KOPT-K1 (cell line): Measurements from ENCODE around the gene IQCH.

Experiments
- H3K27ac ChIP-seq: fragments of 200-600 bp; sonication (generic); 2 replicates; pipeline ENCODE4 v1.5.1; 2016; ENCODE audit warnings: antibody characterized with exemption, mild to moderate bottlenecking, low read depth, low read length; ENCODE audit not compliant: poor library complexity, severe bottlenecking
- H3K36me3 ChIP-seq: fragments of 200-600 bp; sonication (generic); 2 replicates; pipeline ENCODE4 v1.5.1; 2017; ENCODE audit warnings: antibody characterized with exemption, mild to moderate bottlenecking, low read length, moderate library complexity; ENCODE audit not compliant: insufficient read depth
- H3K9me3 ChIP-seq: fragments of 200-600 bp; sonication (generic); 2 replicates; pipeline ENCODE4 v1.5.1; 2017; ENCODE audit warnings: antibody characterized with exemption, low read length, mild to moderate bottlenecking; ENCODE audit not compliant: insufficient read depth, poor library complexity, severe bottlenecking

Gene IQCH

DNA sequence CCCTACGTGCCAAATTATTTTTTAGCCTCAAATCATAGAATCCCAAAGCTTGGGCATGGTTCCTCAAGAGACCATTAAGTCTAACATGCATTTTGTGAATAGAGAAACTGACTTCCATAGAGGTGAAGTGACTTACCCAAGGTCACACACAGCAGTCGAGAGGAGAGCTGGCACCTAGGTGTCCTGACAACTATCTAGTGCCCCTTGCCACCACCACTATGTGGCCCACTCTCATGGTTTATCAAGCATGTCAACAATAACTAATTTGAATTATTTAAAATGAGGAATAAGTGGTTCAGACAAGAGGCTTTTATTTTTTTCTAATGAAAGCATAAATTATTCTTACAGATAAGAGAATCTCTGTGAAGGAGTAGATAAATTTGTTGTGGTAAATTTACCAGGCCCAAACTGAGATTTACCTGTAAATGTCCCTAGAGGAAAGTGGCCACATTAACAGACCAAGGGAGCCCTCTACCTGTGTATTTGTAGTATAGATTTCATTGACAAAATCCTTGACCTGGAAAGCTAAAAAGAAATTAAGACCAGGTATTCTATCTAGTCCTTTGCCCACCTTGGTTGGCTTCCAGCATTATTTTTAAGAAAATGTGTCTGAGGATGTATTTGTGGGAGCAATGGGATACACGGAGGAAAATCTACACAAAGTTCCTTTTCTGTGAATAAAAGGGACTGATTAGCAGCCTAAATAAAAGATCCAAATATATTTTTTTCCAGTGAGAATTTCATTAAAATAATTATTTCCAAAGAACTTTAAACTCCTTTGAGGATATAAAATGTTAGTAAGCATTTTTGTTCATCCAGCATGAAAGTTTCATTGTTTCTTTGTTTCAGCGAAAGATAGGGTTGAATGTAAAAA lies 49.1 kb downstream of the IQCH start:
- Histone ChIP-seq H3K9me3 (no peaks in the 10 kb centered on the region), H3K27ac (no peak overlapping the region), H3K36me3 (no peaks in the 10 kb centered on the region)

DNA sequence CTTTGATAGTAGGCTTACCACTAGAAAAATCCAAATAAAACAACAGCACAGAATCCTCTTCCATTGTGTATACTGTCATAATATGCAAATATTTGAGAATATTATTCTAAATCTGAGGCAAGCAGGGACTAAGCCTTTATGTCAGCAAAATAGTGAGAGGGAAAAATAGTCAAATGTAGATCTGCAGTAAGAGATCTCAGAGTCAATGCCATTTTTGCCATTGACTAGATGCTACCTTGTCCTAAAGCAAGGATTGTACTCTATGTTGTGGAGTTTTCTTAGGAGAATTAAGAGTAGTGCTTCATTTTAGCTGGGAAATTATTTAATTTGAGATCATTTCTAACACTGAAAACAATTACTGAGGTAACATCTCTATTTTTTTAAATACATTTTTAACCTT lies 50.2 kb downstream of the IQCH start:
- no peaks in the 10 kb centered on the region for H3K36me3 ChIP-seq
- no peak overlapping the region for H3K27ac ChIP-seq

DNA sequence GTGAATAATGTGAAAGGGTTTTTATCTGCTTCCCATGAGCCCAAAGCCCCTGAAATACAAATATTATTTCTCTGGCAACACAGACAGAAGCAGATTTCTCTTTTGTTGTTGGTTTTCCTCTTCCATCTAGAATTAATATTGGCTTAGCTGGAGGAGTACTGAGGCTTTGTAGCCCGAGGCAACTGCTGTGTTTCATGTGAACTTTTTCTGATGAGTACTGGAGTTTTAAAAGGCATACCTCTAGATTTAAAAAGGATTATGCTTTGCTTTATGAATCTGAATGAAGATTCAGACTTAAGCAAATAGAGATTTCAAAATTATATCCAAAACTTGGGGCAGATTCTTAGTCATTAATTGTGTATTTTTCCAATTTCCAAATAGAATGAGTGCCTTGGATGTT lies 50.9 kb downstream of the IQCH start:
- Histone ChIP-seq H3K9me3 (no peaks in the 10 kb centered on the region), H3K27ac (no peak overlapping the region), H3K36me3 (no peaks in the 10 kb centered on the region)

More for the DNA sequence above, 50.2 kb downstream of the IQCH start:
- no peaks in the 10 kb centered on the region for H3K9me3 ChIP-seq

DNA sequence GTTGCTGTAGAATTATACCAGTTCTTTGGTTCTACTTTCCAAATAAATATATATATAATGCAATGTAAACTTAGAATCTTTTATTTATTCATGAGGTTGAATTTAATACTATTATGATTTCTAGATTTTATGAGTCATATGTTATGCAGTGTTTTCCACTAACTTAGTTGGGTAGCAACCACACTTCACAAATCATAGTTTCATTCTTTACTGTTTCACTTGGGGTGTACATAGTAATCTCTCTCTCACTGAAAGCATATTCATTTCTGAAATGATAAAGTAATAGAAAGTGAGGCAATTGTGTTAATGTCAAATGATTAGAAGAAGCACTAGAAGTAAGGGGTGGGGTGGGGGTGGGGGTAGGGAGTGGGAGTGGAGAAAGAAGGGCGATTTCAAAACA lies 52.6 kb downstream of the IQCH start:
- Histone ChIP-seq H3K36me3 (no peaks in the 10 kb centered on the region), H3K9me3 (no peaks in the 10 kb centered on the region), H3K27ac (no peak overlapping the region)

DNA sequence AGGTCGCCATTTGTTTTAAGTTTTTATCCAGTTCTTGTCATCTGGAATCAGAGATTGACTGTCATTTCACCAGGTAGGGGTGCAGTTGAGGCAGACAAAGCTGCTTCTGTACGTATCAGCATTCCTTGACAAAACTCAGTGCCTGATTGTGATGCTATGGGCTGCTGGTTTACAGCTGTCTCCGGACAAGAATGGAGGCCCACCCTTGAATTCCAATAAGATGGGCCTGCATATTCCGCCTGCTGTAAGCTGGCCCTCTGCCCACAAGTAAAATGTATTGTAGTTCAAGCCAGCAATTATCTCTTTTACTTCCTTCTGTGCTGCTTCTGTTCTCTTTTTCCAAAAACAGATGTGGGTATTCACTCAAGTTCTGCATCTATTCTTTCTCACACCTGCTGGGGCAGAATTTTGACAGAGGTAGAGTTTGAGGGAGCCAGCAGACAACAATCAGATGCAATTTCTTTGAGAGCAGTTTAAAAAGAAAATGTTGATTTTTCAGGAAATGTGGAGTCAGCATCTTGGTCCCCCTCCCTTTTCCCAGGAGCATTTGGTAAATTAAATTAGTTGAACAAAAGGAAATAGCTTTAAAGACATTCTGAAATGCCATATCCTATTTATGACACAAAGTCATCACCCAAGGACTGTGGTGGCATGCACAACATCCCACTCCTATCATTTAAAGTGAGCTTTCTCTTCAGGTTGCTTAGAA lies 53.5 kb downstream of the IQCH start:
- no peaks in the 10 kb centered on the region for H3K9me3 ChIP-seq
- no peaks in the 10 kb centered on the region for H3K36me3 ChIP-seq
- H3K27ac ChIP-seq, result no peak overlapping the region

DNA sequence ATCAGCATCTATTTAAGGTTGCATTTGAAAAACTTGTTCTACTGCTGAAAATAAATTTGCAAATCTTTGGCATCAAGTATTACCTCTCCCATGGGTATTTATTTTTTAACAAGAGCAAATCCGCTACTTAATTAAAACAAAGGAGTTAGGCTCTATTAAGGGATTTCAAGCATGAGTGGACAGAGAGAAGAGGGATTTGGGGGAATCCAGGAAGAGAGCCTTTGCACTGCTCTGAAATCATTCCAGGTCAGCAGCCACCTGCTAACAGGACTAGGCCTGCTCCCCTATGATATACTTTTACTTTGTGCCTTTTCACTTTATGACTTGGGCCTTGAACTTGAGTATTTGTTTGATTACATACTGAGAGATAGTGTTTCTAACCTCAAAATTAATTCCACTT lies 57.1 kb downstream of the IQCH start:
- H3K36me3 ChIP-seq, result no peaks in the 10 kb centered on the region
- H3K9me3 ChIP-seq, result no peaks in the 10 kb centered on the region
- no peak overlapping the region for H3K27ac ChIP-seq

DNA sequence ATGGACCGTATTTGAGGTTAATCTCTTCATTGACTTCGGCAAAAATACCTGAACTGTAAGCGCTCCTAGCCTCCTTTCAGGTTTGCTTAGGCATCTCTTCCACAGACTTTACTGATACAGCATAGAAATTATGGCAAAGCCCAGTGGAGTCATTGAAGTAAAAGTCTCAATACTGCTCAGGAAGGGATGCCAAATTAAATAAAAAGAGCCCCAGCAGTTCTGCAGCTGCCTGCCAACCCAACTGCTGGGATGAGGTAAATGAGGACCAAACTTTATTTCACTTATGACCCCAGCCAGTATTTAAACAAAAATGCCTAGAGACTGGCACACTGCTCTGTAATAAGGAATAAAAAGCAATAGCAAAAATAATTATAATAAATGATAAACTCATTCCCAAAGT lies 65.4 kb downstream of the IQCH start:
- H3K36me3 ChIP-seq, result no peaks in the 10 kb centered on the region
- H3K9me3 ChIP-seq, result peaks cover 7% of the 10 kb centered on the region
- H3K27ac ChIP-seq, result no peak overlapping the region

DNA sequence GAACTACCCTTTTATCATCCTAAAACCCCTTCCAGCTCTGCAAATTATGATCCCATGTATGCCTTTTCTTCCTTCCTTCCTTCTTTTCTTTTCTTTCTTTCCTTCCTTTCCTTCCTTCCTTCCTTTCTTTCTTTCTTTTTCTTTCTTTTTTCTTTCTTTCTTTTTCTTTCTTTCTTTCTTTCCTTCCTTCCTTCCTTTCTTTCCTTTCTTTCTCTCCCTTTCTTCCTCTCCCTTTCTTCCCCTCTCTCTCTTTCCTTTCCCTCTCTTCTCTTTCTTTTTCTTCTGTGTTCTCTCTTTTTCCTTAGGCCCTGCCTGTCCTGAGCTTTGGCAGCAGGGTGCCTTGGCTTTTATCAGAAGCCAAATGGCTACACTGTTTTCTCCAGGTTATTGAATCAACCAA lies 66.8 kb downstream of the IQCH start:
- H3K36me3 ChIP-seq, result no peaks in the 10 kb centered on the region
- peaks cover 7% of the 10 kb centered on the region for H3K9me3 ChIP-seq
- no peak overlapping the region for H3K27ac ChIP-seq

DNA sequence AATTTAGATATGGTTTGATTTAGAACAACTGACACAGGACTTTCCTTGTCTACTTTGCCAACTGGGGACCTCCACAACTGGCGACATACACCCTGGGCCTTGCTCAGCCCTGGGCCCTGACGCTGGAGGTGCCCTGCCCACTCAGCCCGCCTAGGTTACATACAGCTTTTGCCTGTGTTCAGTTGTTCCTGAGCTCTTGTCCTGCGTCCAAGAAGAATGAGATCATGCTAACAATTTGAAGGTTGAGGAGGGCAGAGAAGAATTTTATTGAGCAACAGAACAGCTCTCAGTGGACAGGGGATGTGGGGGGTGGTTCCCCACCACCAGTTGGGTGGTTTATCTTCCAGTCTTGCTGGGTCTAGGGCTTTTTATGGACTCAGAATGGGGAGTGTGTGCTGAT lies 67.9 kb downstream of the IQCH start:
- H3K36me3 ChIP-seq, result no peaks in the 10 kb centered on the region
- peaks cover 12% of the 10 kb centered on the region for H3K9me3 ChIP-seq
- no peak overlapping the region for H3K27ac ChIP-seq

DNA sequence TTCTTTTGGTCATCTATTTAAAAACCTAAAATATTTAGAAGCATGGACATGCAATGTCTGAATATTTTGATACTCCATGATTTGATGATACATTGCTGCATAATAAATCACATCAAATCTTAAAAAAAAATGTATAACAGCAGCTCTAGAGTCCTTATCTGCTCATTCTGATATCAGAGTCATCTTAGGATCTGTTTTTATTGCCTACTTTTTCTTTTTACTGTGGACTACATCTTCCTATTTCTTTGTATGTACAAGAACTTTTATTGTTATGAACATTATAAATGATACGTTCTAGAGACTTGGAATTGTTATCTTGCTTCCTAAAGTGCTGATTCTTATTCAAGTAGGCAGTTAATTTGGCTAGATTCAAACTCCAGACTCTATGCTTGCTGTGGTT lies 72.7 kb downstream of the IQCH start:
- H3K36me3 ChIP-seq, result no peaks in the 10 kb centered on the region
- H3K9me3 ChIP-seq, result peaks cover 15% of the 10 kb centered on the region
- H3K27ac ChIP-seq, result no peak overlapping the region

DNA sequence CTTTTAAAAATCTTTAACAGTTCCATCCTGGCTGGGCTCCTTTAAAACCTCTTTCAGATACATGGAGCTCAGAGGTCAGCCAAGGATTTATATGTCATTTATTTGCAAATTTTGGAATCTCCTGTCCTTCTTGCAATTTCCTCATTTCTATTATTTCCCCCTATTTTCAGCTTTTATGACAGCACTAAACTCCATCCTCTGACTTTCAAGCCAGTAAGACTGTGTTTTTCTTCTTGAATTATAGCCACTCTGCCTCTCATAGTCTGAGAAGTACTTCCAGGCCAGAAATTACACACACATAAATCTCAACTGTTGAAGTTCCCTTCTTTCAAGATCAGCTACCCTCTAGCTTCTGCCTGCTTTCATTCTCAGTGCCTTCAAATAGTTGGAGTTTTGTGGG lies 73.2 kb downstream of the IQCH start:
- Histone ChIP-seq H3K36me3 (no peaks in the 10 kb centered on the region), H3K9me3 (peaks cover 11% of the 10 kb centered on the region), H3K27ac (no peak overlapping the region)

DNA sequence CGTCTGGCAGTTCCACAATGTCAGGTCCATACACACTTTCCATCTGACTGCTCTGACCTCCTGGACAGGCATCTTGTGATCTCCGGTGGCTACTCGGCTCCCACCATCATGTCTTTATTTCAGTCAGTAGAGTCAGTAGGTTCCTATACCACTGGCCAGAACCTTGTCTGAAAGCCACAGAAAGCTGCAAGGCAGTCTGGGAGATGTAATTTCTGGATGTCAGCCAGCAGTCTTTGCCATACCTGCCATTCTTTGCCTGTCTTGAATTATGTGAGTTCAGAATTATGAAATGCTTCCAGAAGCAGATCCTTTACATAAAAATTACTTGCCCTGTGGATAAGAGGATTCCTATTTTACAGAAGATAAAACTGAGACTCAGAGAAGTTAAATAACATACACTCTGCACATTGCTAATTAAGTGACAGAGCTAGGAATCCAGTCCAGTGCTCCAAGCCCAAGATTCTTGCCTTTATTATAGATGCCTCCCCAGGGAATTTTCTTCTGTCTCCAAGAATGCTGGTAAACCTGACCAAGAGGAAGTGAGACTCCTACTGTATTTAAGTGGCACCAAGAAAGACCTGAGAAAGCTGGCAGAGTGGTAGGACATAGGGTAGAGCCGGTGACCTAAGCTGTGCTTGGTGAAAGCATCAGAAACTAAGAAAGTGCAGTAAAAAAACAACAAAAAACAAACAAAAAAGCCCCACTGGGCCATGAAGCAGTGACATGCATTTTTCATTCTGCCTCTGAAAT lies 75.6 kb downstream of the IQCH start:
- H3K27ac ChIP-seq, result no peak overlapping the region
- peaks cover 10% of the 10 kb centered on the region for H3K9me3 ChIP-seq
- no peaks in the 10 kb centered on the region for H3K36me3 ChIP-seq

DNA sequence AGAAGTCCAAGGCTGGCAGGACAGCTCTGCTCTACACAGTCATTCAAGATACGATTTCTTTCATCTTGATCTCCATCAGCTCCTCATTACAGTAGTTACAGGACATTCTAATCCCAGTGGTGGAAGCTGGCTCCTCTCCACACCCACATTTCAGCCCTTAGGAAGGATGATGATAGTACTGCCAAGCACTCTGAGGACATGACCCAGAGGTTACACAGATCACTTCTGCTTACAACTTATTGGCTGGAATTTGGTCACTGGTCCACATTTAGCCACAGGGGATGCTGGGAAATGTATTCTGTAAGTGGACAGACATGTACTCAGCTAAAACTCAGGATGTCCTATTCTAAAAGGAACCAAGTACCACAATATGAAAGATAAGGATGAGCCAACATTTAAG lies 77.1 kb downstream of the IQCH start:
- H3K36me3 ChIP-seq, result no peaks in the 10 kb centered on the region
- peaks cover 10% of the 10 kb centered on the region for H3K9me3 ChIP-seq
- no peak overlapping the region for H3K27ac ChIP-seq

DNA sequence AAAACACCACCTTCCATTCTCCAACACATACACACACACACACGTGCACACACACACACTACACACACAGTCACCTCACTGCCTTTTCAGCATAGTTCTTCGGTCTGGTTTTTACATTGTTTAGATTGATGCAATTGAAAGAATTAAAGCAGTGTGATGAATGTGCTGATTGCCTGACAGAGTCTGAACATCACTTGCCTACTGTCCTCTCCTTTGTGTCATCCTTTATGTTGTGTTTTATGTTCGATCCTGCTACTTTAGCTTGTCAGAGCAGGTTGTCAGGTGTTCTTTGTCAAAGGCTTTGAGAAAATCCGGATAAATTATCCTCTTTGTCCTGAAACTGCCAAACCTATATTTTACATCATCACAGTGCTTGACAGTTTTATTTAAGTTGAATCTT lies 80.4 kb downstream of the IQCH start:
- H3K9me3 ChIP-seq, result no peaks in the 10 kb centered on the region
- no peak overlapping the region for H3K27ac ChIP-seq
- H3K36me3 ChIP-seq, result no peaks in the 10 kb centered on the region

DNA sequence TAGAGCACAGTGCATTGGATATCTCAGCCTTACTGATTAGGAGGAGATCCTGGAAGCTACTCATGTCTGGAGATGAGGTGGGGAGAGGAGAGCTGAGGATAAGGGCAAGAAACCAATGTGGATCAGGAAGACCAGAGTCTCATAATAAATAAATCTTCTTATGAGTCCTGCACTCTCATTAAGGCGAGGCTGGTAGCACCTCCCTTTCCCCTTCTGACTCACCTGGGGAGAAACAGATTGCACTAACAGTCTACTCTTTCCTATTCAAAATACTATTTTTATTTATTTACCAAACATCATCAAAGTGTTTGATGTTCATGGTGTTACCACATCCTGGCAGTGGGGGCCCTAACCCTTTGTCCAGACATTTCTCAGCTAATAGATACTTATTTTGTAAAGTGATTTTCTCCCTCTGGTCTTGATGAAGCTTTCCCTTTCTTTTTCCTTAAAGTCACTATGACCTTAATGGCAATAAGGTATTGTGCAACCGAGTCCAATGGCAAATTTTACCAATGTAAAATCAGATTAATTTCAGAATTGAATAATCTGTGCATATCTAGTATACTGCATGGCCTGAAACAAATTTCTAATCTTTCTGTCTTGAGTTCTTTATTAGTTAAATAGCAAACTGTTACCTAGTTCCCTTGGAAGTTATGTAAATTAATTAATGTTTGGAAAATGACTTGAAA lies 81.1 kb downstream of the IQCH start:
- no peaks in the 10 kb centered on the region for H3K36me3 ChIP-seq
- H3K27ac ChIP-seq, result no peak overlapping the region
- H3K9me3 ChIP-seq, result no peaks in the 10 kb centered on the region
